HG03175 (cell line): ENCODE measurements around the gene MYOD1.
A peak's percentile ranks its signal among the peaks of the same experiment; 100 is the strongest.

ENCODE experiments used
- ATAC-seq: cut with Tn5 transposase; IDR thresholded peaks from one replicate; pipeline ENCODE4 v1.9.1; 2021; ENCODE audit warnings: mild to moderate bottlenecking, moderate library complexity; ENCODE audit not compliant: unreplicated experiment

MYOD1 gene

GRCh38 chr11:17734418-17734911, 15.1 kb downstream of the MYOD1 start, which contains the start of gene KCNC1:
TSS of gene KCNC1 (plus strand) at chr11:17734781. CDS start at chr11:17736003, 1,222 bp downstream.
- no peak for ATAC-seq

- peak; percentile 35 for ATAC-seq
These were observed 15.8 kb downstream of the MYOD1 start for GRCh38 chr11:17734986-17735817.

- no peak for ATAC-seq
These were observed 16.6 kb downstream of the MYOD1 start for GRCh38 chr11:17735818-17736578.

GRCh38 chr11:17736579-17736893, 17.2 kb downstream of the MYOD1 start:
- ATAC-seq, result no peak

- no peak for ATAC-seq
These were observed 17.8 kb downstream of the MYOD1 start for GRCh38 chr11:17736930-17737817.

- no peak for ATAC-seq
These were observed 19.0 kb downstream of the MYOD1 start for GRCh38 chr11:17738151-17738973.

GRCh38 chr11:17739945-17740338, 20.6 kb downstream of the MYOD1 start:
- no peak for ATAC-seq

- no peak for ATAC-seq
These were observed 21.4 kb downstream of the MYOD1 start for GRCh38 chr11:17740649-17741235.

GRCh38 chr11:17741487-17741886, 22.1 kb downstream of the MYOD1 start:
- ATAC-seq, result no peak

GRCh38 chr11:17742019-17742418, 22.6 kb downstream of the MYOD1 start:
- ATAC-seq, result no peak

GRCh38 chr11:17743026-17743807, 23.8 kb downstream of the MYOD1 start:
- no peak for ATAC-seq

- no peak for ATAC-seq
These were observed 24.4 kb downstream of the MYOD1 start for GRCh38 chr11:17743808-17744119.

GRCh38 chr11:17744151-17744940, 25.0 kb downstream of the MYOD1 start:
- no peak for ATAC-seq

GRCh38 chr11:17745023-17745772, 25.8 kb downstream of the MYOD1 start:
- no peak for ATAC-seq

GRCh38 chr11:17746096-17746495, 26.7 kb downstream of the MYOD1 start:
- ATAC-seq, result no peak

GRCh38 chr11:17747131-17747955, 28.0 kb downstream of the MYOD1 start:
- no peak for ATAC-seq

GRCh38 chr11:17748044-17748443, 28.7 kb downstream of the MYOD1 start:
- no peak for ATAC-seq
